GM12891 (cell line): ENCODE measurements around the gene QRICH2.
A peak's percentile ranks its signal among the peaks of the same experiment; 100 is the strongest.
"Not testable (repeated sequence)": the region's sequence is repeated elsewhere in the genome, so short reads cannot be mapped to it uniquely, and the experiment has no call there.

Experiments used
- DNase-seq: peaks from one replicate; pipeline ENCODE4 v3.0.0; 2011; ENCODE audit warnings: low spot score; ENCODE audit not compliant: insufficient read length
- FAIRE-seq: peaks from 2 replicates; lab custom pipeline; 2011; peaks lifted over from hg19 to GRCh38; lab: Jason Lieb, UNC
- PAX5 ChIP-seq: IDR thresholded peaks from 2 replicates; pipeline ENCODE4 v1.6.1; 2011; ENCODE audit warnings: low read length, moderate library complexity, mild to moderate bottlenecking; ENCODE audit not compliant: insufficient read depth, severe bottlenecking
- POLR2A ChIP-seq: IDR thresholded peaks from 2 replicates; pipeline ENCODE4 v1.6.1; 2011; ENCODE audit warnings: low read depth, low read length, control low read depth
- POLR2AphosphoS5 ChIP-seq: IDR thresholded peaks from 2 replicates; pipeline ENCODE4 v1.6.1; 2011; ENCODE audit warnings: low read depth, low read length, control low read depth
- POU2F2 ChIP-seq: IDR thresholded peaks from 2 replicates; pipeline ENCODE4 v1.6.1; 2011; ENCODE audit warnings: low read depth, mild to moderate bottlenecking, control low read depth, low read length, moderate library complexity
- SPI1 ChIP-seq: IDR thresholded peaks from 2 replicates; pipeline ENCODE4 v1.6.1; 2011; ENCODE audit warnings: low read depth, low read length, control low read depth
- TAF1 ChIP-seq: IDR thresholded peaks from 2 replicates; pipeline ENCODE4 v1.6.1; 2011; ENCODE audit warnings: low read depth, low read length, control low read depth

The QRICH2 gene

DNA sequence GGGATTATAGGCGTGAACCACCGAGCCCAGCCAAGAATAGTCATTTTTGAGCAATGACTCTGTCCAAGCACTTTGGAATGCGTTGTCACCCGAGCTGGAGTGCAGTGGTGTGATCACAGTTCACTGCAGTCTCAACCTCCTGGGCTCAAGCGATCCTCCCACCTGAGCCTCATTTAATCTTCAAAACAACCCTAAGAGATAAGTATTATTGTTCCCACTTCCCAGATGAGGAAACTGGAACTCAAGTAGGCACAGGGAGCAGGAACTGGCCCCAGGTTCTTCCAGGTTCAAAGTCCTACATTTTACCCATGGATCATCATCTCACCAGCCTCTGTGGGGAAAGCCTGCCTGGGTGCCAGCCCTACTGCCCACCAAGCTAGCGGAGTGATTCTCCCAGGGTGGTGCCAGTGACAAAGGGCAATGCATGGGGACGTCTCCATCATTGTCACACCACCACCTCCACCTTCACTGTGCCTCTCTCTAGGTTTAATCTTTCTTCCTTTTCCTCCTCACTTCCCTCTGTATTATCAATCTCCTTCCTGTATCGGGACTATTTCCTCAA is 56.5 kb downstream of the QRICH2 start:
- TF ChIP-seq POLR2A (no peak), PAX5 (no peak)
- FAIRE-seq (no peak), DNase-seq (no peak)

DNA sequence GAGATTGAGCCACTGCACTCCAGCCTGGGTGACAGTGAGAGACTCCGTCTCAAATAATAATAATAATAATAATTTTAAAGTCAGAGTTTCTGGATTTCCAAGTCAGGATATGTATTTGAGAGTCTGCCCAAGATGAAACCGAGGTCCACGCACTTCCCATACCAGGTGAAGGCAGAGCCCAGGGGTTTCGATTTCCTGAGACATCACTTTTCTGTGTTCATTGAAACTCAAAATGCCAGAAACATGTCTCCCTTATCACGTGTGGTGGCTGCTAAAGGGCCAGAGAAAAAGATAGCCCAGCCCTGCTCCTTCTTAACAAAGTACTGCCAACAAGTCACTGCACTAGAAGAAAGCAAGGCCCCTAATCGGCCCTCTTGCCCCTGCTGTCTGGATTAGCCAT is 57.9 kb downstream of the QRICH2 start:
- no peak for FAIRE-seq
- DNase-seq, result no peak
- TF ChIP-seq TAF1 (no peak), POLR2A (no peak), POU2F2 (no peak), POLR2AphosphoS5 (no peak), PAX5 (no peak), SPI1 (no peak)

DNA sequence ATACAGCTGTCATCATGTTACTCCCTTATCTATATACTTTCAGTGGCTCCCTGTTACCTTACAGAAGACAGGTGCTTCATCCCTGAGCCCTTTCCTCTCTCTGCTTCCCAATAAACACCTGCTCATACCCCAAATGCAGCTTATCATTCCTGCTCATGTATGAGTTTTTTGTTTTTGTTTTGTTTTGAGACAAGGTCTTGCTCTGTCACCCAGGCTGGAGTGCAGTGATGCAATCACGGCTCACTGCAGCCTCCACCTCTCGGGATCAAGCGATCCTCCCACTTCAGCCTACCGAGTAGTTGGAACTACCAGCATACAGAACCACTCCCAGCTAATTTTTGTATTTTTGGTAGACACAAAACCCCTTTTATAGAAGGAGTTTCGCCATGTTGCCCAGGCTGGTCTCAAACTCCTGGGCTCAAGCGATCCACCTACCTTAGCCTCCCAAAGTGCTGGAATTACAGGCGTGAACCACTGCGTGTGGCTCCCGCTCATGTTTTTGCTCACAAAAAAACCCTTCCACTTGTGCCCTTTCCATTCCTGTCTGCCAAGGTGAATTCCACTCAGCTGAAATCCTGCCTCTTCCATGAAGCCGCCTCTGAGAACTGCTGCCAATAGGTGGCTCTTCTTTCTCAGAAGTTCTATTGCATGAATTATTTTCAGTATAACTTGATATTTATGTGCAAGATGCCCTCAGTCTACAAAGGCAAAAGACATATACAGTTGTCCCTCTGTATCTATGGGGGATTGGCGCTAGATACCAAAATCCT is 59.9 kb downstream of the QRICH2 start:
- TF ChIP-seq SPI1, result no peak
- no peak for TF ChIP-seq TAF1
- TF ChIP-seq POLR2AphosphoS5, result no peak
- TF ChIP-seq PAX5, result no peak
- no peak for TF ChIP-seq POU2F2
- TF ChIP-seq POLR2A, result no peak
- DNase-seq (no peak), FAIRE-seq (no peak)

DNA sequence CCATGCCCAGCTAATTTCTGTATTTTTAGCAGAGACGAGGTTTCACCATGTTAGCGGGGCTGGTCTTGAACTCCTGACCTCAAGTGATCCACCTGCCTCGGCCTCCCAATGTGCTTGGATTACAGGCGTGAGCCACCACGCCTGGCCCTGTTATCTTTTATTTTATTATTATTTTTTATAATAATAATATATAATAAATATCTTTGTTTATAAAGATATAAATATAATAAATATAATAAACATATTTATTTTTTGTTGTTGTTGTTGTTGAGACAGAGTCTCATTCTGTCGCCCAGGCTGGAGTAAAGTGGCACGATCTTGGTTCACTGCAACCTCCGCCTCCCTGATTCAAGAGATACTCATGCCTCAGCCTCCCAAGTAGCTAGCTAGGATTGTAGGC is 60.8 kb downstream of the QRICH2 start:
- no peak for FAIRE-seq
- TF ChIP-seq POU2F2, result no peak
- TF ChIP-seq POLR2AphosphoS5, result no peak
- TF ChIP-seq TAF1, result no peak
- no peak for TF ChIP-seq SPI1
- no peak for TF ChIP-seq PAX5
- no peak for TF ChIP-seq POLR2A
- DNase-seq, result no peak

DNA sequence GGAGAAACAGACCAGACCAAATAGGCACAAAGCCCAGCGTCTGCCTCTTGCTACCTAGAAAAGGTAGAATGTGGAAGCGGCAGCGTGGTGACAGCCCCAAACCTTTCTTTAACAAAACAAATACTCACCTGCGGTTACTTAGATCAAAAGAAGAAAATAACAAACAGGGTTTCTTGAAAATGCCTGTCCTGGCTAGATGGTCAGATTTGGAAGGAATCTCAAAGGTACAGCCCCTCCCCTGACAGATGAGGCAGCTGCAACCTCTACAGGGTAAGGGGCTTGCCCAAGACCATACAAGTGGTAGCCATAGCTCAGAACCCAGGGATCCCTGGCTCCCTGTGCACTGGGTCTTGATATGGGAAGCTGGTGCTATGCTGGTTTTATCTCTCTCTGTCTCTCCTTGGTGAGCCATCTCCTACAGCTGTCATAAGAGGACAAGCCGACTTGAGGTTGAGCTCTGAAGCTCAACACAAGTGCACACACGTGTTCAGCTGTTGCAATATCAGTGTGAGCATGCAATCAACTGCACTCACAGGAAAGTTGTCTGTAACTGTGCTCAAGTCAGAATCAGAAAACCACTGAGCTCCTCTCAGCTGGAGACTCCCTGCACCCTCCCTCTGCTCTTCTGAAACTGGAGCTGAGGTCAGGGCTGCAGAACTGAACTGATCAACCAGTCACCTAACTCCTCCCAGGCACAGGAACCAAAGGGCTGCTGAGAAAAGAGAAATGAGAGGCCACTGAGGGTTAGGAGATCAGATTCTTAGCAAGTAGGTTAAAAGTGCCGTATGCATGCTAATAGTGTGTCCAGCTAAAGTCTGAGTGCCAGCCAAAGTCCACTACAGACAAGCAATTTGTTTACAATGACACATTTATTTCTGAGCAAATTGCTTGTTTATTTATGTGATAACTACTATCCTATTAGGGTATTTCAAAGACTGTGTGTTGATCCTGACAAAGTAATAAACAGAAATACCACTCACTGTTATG is 61.7 kb downstream of the QRICH2 start:
- TF ChIP-seq TAF1, result 0 out of 2 replicates have a peak, but pooled peaks have one; percentile 52
- TF ChIP-seq SPI1, result peak; percentile 81
- TF ChIP-seq POLR2A, result peak; percentile 68
- TF ChIP-seq PAX5, result peak; percentile 28
- TF ChIP-seq POU2F2, result no peak
- TF ChIP-seq POLR2AphosphoS5, result peak; percentile 65
- DNase-seq (peak; percentile 72), FAIRE-seq (peak; percentile 98)

DNA sequence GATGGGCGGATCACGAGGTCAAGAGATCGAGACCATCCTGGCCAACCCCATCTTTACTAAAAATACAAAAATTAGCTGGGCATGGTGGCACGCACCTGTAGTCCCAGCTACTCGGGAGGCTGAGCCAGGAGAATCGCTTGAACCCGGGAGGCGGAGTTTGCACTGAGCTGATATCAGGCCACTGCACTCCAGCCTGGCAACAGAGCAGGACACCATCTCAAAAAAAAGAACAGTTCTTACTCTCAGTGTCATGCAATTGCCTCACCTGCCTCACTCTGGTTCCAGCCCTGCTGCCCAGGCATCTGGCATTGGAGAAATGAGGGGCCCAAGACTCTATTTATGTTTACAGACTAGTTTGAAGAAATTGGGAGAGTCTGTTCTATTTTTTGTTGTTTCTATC is 63.4 kb downstream of the QRICH2 start:
- not testable (repeated sequence) for DNase-seq, FAIRE-seq

DNA sequence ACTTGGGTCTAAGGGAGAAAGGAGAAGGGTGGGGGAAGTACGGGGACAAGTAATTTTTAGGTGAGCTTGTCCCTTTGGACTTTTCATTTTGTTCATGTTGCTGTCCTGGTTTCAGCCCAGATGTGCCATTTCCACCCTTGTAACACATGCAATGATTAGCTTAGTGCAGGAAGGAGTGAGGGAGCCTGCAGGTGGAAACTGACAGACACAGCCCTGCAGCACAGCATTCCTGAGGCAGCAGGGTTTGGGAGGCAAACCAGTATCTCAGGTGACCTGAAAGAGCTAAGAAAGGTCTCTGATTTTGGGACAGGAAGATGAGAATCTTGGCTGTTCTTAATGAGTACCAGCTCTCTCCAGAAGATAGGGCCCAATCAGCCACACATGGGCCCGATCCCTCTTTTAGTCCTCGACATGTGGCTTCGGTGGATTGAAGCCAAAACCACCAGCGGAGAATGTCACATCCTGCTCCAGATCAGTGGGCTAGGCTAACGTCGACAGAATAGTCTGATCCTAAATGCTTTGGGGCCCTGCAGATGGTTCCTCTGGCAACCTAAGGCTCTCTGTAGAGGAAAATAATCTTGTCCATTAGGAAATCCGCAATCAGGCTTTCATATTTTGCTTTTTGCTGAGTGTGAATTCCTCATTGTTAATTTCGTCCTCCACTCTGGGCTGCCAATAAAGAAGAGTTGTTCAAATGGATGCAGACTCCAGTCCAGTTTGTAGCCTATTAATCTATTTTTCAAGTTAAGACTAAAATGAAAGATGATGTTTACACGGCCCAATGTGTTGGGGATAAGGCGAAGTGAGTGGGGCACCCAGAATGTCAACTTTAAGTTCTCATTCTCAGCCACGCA is 64.0 kb downstream of the QRICH2 start:
- no peak for DNase-seq
- TF ChIP-seq SPI1 (no peak), PAX5 (no peak), POLR2A (no peak), POU2F2 (no peak), POLR2AphosphoS5 (no peak), TAF1 (no peak)
- FAIRE-seq, result no peak

DNA sequence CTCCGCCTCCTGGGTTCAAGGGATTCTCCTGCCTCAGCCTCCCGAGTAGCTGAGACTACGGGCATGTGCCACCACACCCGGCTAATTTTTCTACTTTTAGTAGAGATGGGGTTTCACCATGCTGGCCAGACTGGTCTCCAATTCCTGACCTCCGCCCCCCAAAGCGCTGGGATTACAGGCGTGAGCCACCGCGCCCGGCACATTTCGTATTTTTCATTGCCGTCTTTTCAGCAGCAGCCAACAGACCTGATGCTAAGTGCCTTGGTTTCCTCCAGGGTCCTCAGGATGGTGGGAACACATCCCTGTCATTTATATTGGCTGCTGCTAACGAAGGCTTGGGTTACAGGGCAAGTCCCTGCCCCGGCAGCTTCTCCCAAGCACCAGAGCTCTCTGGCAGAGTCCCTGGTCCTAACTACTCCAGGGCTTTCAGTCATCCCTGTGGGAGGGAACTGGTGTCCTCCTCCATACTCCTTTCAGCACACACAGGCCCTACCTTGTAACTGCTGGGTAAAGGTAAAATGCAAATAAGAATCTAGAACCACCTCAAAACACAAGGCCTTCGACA is 66.3 kb downstream of the QRICH2 start:
- no peak for FAIRE-seq
- TF ChIP-seq POLR2A (no peak), PAX5 (no peak), POLR2AphosphoS5 (no peak), SPI1 (no peak), POU2F2 (no peak), TAF1 (no peak)
- no peak for DNase-seq

DNA sequence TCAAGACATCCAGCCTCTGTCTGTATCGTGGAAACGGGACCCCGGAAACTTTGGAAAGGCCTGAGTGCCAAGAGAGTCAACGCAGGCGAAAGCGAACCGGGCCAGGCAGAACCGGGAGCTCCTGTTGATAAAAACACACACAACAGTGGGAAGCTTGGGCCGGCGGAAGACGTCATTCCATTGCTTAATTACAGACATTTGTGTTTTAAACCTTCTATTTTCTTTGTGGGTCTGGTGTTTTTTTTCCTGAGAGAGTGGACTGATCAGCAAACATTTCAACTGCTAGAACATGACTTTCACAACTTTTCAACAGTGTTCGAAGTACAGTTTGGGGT is 66.9 kb downstream of the QRICH2 start:
- FAIRE-seq (no peak), DNase-seq (no peak)
- TF ChIP-seq POU2F2 (no peak), POLR2A (no peak), PAX5 (no peak)
